ENCODE measurements around the gene GAPVD1. TPM values are rescaled to one million over a fixed set of nuclear protein-coding genes. Genes with fewer than 3 reads are reported as not detected.

Gene GAPVD1
- total RNA-seq, 4 donors from 2014 or later = 56.8 to 66.6 (median 63.9) TPM

- Histone ChIP-seq H3K4me3 (no peak overlapping the region), H3K27ac (no peak overlapping the region), H3K9me3 (no peaks in the 10 kb centered on the region), H3K4me1 (peaks cover 0 to 21% (median 14%) of the 10 kb centered on the region in 4 donors), H3K36me3 (peaks cover 0 to 8% (median 2%) of the 10 kb centered on the region in 3 donors), H3K27me3 (no peaks in the 10 kb centered on the region)
- DNase-seq (ENCODE audit: low spot score in 2 of 2) = no peak
- TF ChIP-seq CTCF (IDR thresholded peaks at IDR 0.05) (no peak), POLR2A (IDR thresholded peaks at IDR 0.05) (no peak), EP300 (IDR thresholded peaks at IDR 0.05) (no peak)
- 87 to 92% methylated on average over 15 of the region's 15 CpGs for WGBS, 2 donors
Observed at GRCh38 chr9:125243792-125244260, 17.8 kb upstream of the GAPVD1 start.

- 82 to 83% methylated on average over 6 of the region's 6 CpGs for WGBS, 2 donors
- no peak for TF ChIP-seq POLR2A (IDR thresholded peaks at IDR 0.05)
- Histone ChIP-seq H3K36me3 (no peaks in the 10 kb centered on the region), H3K9me3 (no peaks in the 10 kb centered on the region), H3K27me3 (no peaks in the 10 kb centered on the region), H3K4me3 (no peak overlapping the region), H3K4me1 (peaks cover 0 to 6% (median 3%) of the 10 kb centered on the region in 4 donors), H3K27ac (no peak overlapping the region)
- no peak for DNase-seq (ENCODE audit: low spot score in 2 of 2)
Observed at GRCh38 chr9:125246261-125246667, 15.4 kb upstream of the GAPVD1 start.

GRCh38 chr9:125254231-125254630 lies 7.4 kb upstream of the GAPVD1 start:
- no peak overlapping the region for H3K4me3 ChIP-seq
- H3K36me3 ChIP-seq = no peaks in the 10 kb centered on the region
- DNase-seq (ENCODE audit: low spot score in 2 of 2) = no peak
- TF ChIP-seq POLR2A (IDR thresholded peaks at IDR 0.05) (no peak), CTCF (IDR thresholded peaks at IDR 0.05) (no peak), EP300 (IDR thresholded peaks at IDR 0.05) (no peak)
- no peaks in the 10 kb centered on the region for H3K27me3 ChIP-seq
- H3K27ac ChIP-seq = no peak overlapping the region
- H3K9me3 ChIP-seq = no peaks in the 10 kb centered on the region
- no peaks in the 10 kb centered on the region for H3K4me1 ChIP-seq

GRCh38 chr9:125255781-125256391 lies 5.7 kb upstream of the GAPVD1 start:
- WGBS, 2 donors = 28 to 29% methylated on average over 2 of the region's 2 CpGs
- H3K9me3 ChIP-seq = no peaks in the 10 kb centered on the region
- TF ChIP-seq EP300 (IDR thresholded peaks at IDR 0.05) (no peak), CTCF (IDR thresholded peaks at IDR 0.05) (peak in 1 of 5 experiments; percentile 21), POLR2A (IDR thresholded peaks at IDR 0.05) (no peak)
- no peak for DNase-seq (ENCODE audit: low spot score in 2 of 2)
- no peak overlapping the region for H3K27ac ChIP-seq
- H3K4me3 ChIP-seq = no peak overlapping the region
- H3K4me1 ChIP-seq = no peaks in the 10 kb centered on the region
- no peaks in the 10 kb centered on the region for H3K27me3 ChIP-seq
- H3K36me3 ChIP-seq = no peaks in the 10 kb centered on the region

GRCh38 chr9:125258160-125258785 lies 3.4 kb upstream of the GAPVD1 start:
- Histone ChIP-seq H3K36me3 (no peaks in the 10 kb centered on the region), H3K4me1 (peaks cover 0 to 10% (median 8%) of the 10 kb centered on the region in 4 donors), H3K4me3 (no peak overlapping the region), H3K27me3 (no peaks in the 10 kb centered on the region), H3K9me3 (no peaks in the 10 kb centered on the region), H3K27ac (no peak overlapping the region)
- WGBS, 2 donors = 79 to 80% methylated on average over 6 of the region's 6 CpGs
- DNase-seq (ENCODE audit: low spot score in 2 of 2) = no peak
- no peak for TF ChIP-seq EP300 (IDR thresholded peaks at IDR 0.05)
- TF ChIP-seq CTCF (IDR thresholded peaks at IDR 0.05) = no peak
- TF ChIP-seq POLR2A (IDR thresholded peaks at IDR 0.05) = no peak
